NB4 (cell line): ENCODE results near the gene JAML.

ENCODE experiments used
- DNase-seq: peaks from one replicate; pipeline ENCODE4 v3.0.0; 2010; ENCODE audit warnings: low read depth
- H3K4me3 ChIP-seq: one replicate; pipeline ENCODE4 v1.5.1; 2011; ENCODE audit warnings: mild to moderate bottlenecking, low read depth, low read length, moderate library complexity
- MYC ChIP-seq: IDR thresholded peaks from 2 replicates; pipeline ENCODE4 v1.6.1; 2011; ENCODE audit warnings: low read depth, low read length
- POLR2A ChIP-seq: IDR thresholded peaks from 2 replicates; pipeline ENCODE4 v1.6.1; 2011; ENCODE audit warnings: mild to moderate bottlenecking; ENCODE audit not compliant: insufficient read length; ENCODE audit errors: extremely low read depth
- TF ChIP-seq, protein P1 (sequence below): IDR thresholded peaks from one replicate; pipeline ENCODE4 v1.5.1; 2012; ENCODE audit warnings: low read depth, low read length
- TF ChIP-seq, protein P2 (sequence below): IDR thresholded peaks from 2 replicates; pipeline ENCODE4 v1.6.1; 2011; ENCODE audit warnings: low read depth, low read length

JAML gene

DNA sequence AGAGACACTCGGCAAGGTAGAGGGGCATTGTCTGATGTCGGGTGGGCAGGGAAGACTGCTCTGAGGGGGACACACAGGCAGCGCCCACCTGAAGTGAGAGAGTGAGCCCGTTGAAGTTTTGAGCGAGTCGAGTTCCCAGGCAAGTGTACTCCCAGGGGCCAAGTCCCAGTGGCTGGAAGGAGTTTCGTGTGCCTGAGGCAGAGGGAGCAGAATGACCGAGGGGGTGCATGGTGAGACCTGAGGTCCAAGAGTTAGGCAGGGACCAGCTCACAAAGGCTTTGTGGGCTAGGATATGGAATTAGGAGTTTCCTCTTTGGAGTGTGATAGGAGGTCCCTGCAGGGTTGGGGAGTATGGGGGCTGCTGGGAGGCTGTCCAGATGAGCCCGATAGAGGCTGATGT is 54.6 kb downstream of the JAML start:
- DNase-seq = no peak
- H3K4me3 ChIP-seq = no peak overlapping the region
- no peak for TF ChIP-seq POLR2A
- TF ChIP-seq, protein P1, sequence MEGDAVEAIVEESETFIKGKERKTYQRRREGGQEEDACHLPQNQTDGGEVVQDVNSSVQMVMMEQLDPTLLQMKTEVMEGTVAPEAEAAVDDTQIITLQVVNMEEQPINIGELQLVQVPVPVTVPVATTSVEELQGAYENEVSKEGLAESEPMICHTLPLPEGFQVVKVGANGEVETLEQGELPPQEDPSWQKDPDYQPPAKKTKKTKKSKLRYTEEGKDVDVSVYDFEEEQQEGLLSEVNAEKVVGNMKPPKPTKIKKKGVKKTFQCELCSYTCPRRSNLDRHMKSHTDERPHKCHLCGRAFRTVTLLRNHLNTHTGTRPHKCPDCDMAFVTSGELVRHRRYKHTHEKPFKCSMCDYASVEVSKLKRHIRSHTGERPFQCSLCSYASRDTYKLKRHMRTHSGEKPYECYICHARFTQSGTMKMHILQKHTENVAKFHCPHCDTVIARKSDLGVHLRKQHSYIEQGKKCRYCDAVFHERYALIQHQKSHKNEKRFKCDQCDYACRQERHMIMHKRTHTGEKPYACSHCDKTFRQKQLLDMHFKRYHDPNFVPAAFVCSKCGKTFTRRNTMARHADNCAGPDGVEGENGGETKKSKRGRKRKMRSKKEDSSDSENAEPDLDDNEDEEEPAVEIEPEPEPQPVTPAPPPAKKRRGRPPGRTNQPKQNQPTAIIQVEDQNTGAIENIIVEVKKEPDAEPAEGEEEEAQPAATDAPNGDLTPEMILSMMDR = no peak
- TF ChIP-seq, protein P2, sequence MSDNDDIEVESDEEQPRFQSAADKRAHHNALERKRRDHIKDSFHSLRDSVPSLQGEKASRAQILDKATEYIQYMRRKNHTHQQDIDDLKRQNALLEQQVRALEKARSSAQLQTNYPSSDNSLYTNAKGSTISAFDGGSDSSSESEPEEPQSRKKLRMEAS = no peak
- TF ChIP-seq MYC = no peak

DNA sequence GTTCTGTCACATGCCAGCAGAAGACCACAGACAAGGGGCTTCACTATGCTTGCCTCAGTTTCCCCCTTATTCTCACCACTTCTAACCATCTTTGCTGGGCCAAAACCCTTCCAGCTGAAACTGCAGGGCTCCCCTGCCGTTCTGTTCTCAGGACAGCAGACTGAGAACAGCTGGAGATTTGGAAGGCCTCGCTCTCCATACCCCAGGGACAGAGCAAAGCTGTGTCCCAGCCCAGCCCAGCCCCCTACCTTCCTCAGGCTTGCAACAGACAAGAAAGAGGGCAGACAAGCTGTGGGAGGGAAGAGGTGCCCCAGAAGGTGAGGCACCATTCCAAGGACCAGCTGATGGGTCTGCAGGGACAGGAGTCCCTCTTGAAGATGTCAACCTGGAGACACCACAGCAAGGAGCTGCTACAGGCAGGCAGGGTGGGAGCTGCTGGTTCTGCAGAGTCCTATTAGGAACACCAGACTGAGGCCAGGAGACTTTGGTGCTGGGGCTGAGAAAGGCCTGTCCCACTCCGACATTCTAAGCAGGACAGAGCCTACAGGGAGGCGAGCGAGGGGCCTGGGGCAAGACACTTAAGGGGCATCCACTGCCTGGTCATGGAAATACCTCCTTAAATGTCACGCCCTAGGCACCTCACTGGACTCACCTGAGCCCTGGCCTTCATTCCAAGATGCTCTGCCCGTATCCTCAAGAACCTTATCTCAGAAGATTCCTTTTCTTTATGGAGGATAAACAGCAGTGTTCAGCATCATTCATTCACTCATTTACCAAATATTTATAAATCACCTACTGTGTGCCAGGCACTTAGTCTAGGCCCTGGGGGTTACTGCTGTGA is 55.3 kb downstream of the JAML start:
- DNase-seq = peak; percentile 31
- TF ChIP-seq, protein P2 = no peak
- TF ChIP-seq POLR2A (no peak), MYC (no peak)
- TF ChIP-seq, protein P1 = no peak

DNA sequence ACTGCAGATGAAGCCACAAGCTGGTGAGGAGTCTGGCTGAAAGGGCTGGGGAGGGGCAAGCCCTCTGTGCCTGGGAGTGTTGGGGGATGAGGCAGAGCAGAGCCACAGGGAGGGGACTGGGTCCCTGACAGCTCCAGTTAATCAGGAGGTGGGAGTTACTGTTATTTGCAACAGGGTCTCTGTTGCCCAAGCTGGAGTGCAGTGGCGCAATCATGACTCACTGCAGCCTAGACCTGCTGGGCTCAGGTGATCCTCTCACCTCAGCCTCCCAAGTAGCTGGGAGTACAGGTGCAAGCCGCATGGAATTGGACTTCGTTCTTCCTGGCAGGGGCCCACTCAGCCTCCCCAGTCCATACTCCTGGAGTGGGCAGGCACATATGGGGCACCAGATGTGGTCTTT is 56.1 kb downstream of the JAML start:
- H3K4me3 ChIP-seq = no peak overlapping the region
- TF ChIP-seq MYC (no peak), POLR2A (no peak)
- TF ChIP-seq, protein P1 = no peak
- TF ChIP-seq, protein P2 = no peak
- peak; percentile 36 for DNase-seq

More for the DNA sequence above, 55.3 kb downstream of the JAML start:
- no peak overlapping the region for H3K4me3 ChIP-seq

DNA sequence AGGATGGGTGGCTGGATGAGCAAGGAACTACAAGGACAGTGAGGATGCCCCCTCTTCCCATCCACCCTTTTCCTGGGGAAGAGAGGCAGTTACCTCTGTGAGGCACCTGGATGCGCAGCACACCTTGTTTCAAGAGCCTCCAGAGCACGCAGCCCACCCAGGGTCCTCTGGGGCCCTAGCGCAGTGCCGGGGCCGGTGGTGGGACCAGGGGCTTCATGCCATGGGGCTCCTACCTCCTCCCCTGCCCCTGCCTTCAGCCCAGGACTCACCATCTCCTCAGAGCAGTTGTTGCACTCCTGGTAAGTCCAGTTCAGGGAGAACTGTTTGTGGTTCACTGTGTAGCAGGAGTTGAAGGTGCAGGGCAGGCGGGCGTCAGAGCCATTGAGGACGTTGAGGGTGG is 56.5 kb downstream of the JAML start:
- no peak overlapping the region for H3K4me3 ChIP-seq
- no peak for DNase-seq
- TF ChIP-seq POLR2A = no peak
- no peak for TF ChIP-seq MYC
- TF ChIP-seq, protein P1 = no peak
- TF ChIP-seq, protein P2 = no peak

DNA sequence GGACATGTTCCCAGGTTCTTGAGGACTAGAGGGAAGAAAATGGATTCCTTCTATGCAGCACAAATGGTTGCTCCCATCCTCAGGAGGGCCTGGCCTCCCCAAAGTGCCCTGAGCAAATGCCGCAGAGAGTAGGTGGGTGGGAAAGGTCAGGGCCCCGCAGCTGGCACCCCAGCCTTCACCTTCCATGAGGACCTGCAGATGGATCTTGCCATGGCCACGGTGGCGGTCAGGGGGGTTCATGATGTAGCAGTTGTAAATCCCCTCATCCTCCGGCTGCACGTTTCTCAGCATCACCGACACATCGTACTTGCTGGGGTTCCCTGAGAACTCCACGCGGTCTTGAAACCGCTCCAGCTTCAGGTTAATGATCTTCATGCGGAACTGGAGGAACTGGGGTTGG is 56.9 kb downstream of the JAML start:
- TF ChIP-seq, protein P2 = no peak
- TF ChIP-seq, protein P1 = no peak
- TF ChIP-seq POLR2A (no peak), MYC (no peak)
- H3K4me3 ChIP-seq = no peak overlapping the region
- DNase-seq = no peak
